ENCODE results near the gene ARHGAP22.

GRCh38 chr10:48522011-48522765 is 82.7 kb downstream of the ARHGAP22 start:
- TF ChIP-seq EZH2phosphoT487 (IDR thresholded peaks at IDR 0.05; ENCODE audit: borderline replicate concordance, low read depth, low read length) (no peak), CTCF (conservative IDR thresholded peaks at IDR 0.05; ENCODE audit: low read length) (no peak)

Data from OCI-LY7 (cell line).